Osteoblast (primary cell): ENCODE data around the gene SPACA7. TPM values are rescaled to one million over a fixed set of nuclear protein-coding genes. Genes with fewer than 3 reads are reported as not detected.

ENCODE experiments used
- DNase-seq: peaks from one replicate; pipeline ENCODE4 v3.0.0; 2011; ENCODE audit warnings: low spot score, mixed read lengths; ENCODE audit not compliant: insufficient read length; ENCODE audit errors: missing footprints
- H2AFZ ChIP-seq: 2 replicates; pipeline ENCODE4 v1.6.0; 2011; ENCODE audit warnings: mild to moderate bottlenecking, low read length
- H3K27ac ChIP-seq: 2 replicates; pipeline ENCODE4 v1.5.1; 2011; ENCODE audit warnings: mild to moderate bottlenecking, low read depth, low read length, moderate library complexity
- H3K27me3 ChIP-seq: 2 replicates; pipeline ENCODE4 v1.6.0; 2012; ENCODE audit warnings: mild to moderate bottlenecking, control low read depth, inconsistent platforms, low read length, moderate library complexity; ENCODE audit not compliant: insufficient read depth
- H3K36me3 ChIP-seq: 2 replicates; pipeline ENCODE4 v1.5.1; 2011; ENCODE audit warnings: mild to moderate bottlenecking, low read length, control low read depth, moderate library complexity; ENCODE audit not compliant: insufficient read depth
- H3K4me1 ChIP-seq: 2 replicates; pipeline ENCODE4 v1.5.1; 2011; ENCODE audit warnings: mild to moderate bottlenecking, low read length, control low read depth, moderate library complexity; ENCODE audit not compliant: insufficient read depth
- H3K4me2 ChIP-seq: 2 replicates; pipeline ENCODE4 v1.6.0; 2011; ENCODE audit warnings: mild to moderate bottlenecking, low read length; ENCODE audit not compliant: insufficient read depth
- H3K4me3 ChIP-seq: fragments of 200-600 bp; sonication (generic); 3 replicates; pipeline ENCODE4 v1.5.1; 2012; ENCODE audit warnings: mild to moderate bottlenecking, low read length, inconsistent platforms; ENCODE audit not compliant: insufficient read depth
- H3K79me2 ChIP-seq: 2 replicates; pipeline ENCODE4 v1.6.0; 2012; ENCODE audit warnings: mild to moderate bottlenecking, low read length, control low read depth, inconsistent platforms; ENCODE audit not compliant: insufficient read depth
- H3K9me3 ChIP-seq: 2 replicates; pipeline ENCODE4 v1.5.1; 2011; ENCODE audit warnings: low read depth, low read length, control low read depth
- H4K20me1 ChIP-seq: 2 replicates; pipeline ENCODE4 v1.6.0; 2012; ENCODE audit warnings: mild to moderate bottlenecking, low read length, control low read depth; ENCODE audit not compliant: insufficient read depth
- CTCF ChIP-seq: IDR thresholded peaks from 2 replicates; pipeline ENCODE4 v1.5.1; 2011; ENCODE audit warnings: mild to moderate bottlenecking, low read depth, low read length, moderate library complexity; ENCODE audit errors: extremely low read depth
- total RNA-seq: library from RNA; depleted of rRNA; stranded (reverse); fragments of >200 nt; gene quantifications from 2 replicates; pipeline ENCODE4 v1.2.3, GENCODE V29; 2012

SPACA7 gene
- total RNA-seq, 1 donor = not detected

DNA sequence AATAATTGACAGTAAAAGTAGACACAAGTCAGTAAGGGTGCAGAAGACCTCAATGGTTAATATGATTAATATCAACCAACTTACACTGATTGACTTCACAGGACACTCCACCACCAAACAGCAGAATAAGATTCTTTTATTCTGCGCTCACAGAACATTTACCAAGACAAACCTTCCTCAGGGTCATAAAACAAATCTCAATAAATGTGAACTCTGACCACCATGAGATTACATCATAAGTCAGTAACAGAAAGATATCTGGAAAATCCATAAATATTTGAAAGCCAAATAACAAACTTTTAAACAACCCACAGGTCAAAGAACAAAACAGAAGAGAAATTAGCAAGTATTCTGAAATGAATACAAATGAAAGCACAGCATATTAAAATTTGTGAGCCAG lies 99.7 kb downstream of the SPACA7 start:
- Histone ChIP-seq H3K4me2 (no peak overlapping the region), H2AFZ (no peak overlapping the region), H3K9me3 (no peaks in the 10 kb centered on the region), H4K20me1 (no peaks in the 10 kb centered on the region), H3K27ac (no peak overlapping the region), H3K4me3 (no peak overlapping the region), H3K79me2 (no peaks in the 10 kb centered on the region), H3K27me3 (no peaks in the 10 kb centered on the region), H3K4me1 (no peaks in the 10 kb centered on the region), H3K36me3 (no peaks in the 10 kb centered on the region)
- no peak for DNase-seq
- TF ChIP-seq CTCF = no peak

- Histone ChIP-seq H3K27ac (no peak overlapping the region), H3K36me3 (no peaks in the 10 kb centered on the region), H3K4me3 (no peak overlapping the region), H3K4me2 (no peak overlapping the region), H4K20me1 (no peaks in the 10 kb centered on the region), H3K9me3 (no peaks in the 10 kb centered on the region), H2AFZ (no peak overlapping the region), H3K79me2 (no peaks in the 10 kb centered on the region), H3K4me1 (no peaks in the 10 kb centered on the region), H3K27me3 (no peaks in the 10 kb centered on the region)
- no peak for TF ChIP-seq CTCF
- DNase-seq = no peak
Observed at GRCh38 chr13:112477070-112477619, 101.0 kb downstream of the SPACA7 start.

GRCh38 chr13:112479389-112479788 lies 103.2 kb downstream of the SPACA7 start:
- Histone ChIP-seq H3K4me2 (no peak overlapping the region), H4K20me1 (no peaks in the 10 kb centered on the region), H3K27me3 (no peaks in the 10 kb centered on the region), H3K79me2 (no peaks in the 10 kb centered on the region), H3K9me3 (no peaks in the 10 kb centered on the region), H3K4me1 (no peaks in the 10 kb centered on the region), H3K36me3 (no peaks in the 10 kb centered on the region), H3K4me3 (no peak overlapping the region), H2AFZ (no peak overlapping the region), H3K27ac (no peak overlapping the region)
- DNase-seq = no peak
- no peak for TF ChIP-seq CTCF

- no peak overlapping the region for H3K4me2 ChIP-seq
- no peak for TF ChIP-seq CTCF
- no peaks in the 10 kb centered on the region for H3K4me1 ChIP-seq
- H3K79me2 ChIP-seq = no peaks in the 10 kb centered on the region
- H2AFZ ChIP-seq = no peak overlapping the region
- no peaks in the 10 kb centered on the region for H4K20me1 ChIP-seq
- H3K9me3 ChIP-seq = no peaks in the 10 kb centered on the region
- H3K4me3 ChIP-seq = no peak overlapping the region
- DNase-seq = no peak
- H3K36me3 ChIP-seq = no peaks in the 10 kb centered on the region
- no peaks in the 10 kb centered on the region for H3K27me3 ChIP-seq
- no peak overlapping the region for H3K27ac ChIP-seq
Observed at GRCh38 chr13:112481458-112481857, 105.3 kb downstream of the SPACA7 start.
